MM.1S (cell line): ENCODE results near the gene HIGD1C.

ENCODE experiments used
- DNase-seq: peaks from one replicate; pipeline ENCODE4 v3.0.0-alpha.2; 2015
- H2AFZ ChIP-seq: fragments of 300-600 bp; sonication (generic); 2 replicates; pipeline ENCODE4 v1.6.0; 2016; ENCODE audit warnings: antibody characterized with exemption, low read length
- H3F3A ChIP-seq: fragments of 300-600 bp; sonication (generic); 2 replicates; pipeline ENCODE4 v1.6.1; 2016; ENCODE audit warnings: mild to moderate bottlenecking, antibody characterized with exemption, low read length, moderate library complexity, mixed read lengths; ENCODE audit not compliant: insufficient read depth
- H3K27ac ChIP-seq: fragments of 300-600 bp; sonication (generic); 2 replicates; pipeline ENCODE4 v1.5.1; 2016; ENCODE audit warnings: mild to moderate bottlenecking, low read length
- H3K27me3 ChIP-seq: fragments of 300-600 bp; sonication (generic); replicated peaks from 2 replicates; pipeline ENCODE4 v1.6.0; 2016; ENCODE audit warnings: low read length; ENCODE audit not compliant: insufficient read depth
- H3K36me3 ChIP-seq: fragments of 300-600 bp; sonication (generic); replicated peaks from 2 replicates; pipeline ENCODE4 v1.6.1; 2016; ENCODE audit warnings: mild to moderate bottlenecking, low read length, mixed read lengths; ENCODE audit not compliant: insufficient read depth
- H3K4me1 ChIP-seq: fragments of 300-600 bp; sonication (generic); 2 replicates; pipeline ENCODE4 v1.6.1; 2016; ENCODE audit warnings: low read length, mixed read lengths
- H3K4me2 ChIP-seq: fragments of 300-600 bp; sonication (generic); 2 replicates; pipeline ENCODE4 v1.6.0; 2016; ENCODE audit warnings: low read depth, low read length
- H3K4me3 ChIP-seq: fragments of 300-600 bp; sonication (generic); 2 replicates; pipeline ENCODE4 v1.5.1; 2016; ENCODE audit warnings: low read length, mixed read lengths
- H3K79me2 ChIP-seq: fragments of 300-600 bp; sonication (generic); 2 replicates; pipeline ENCODE4 v1.6.1; 2016; ENCODE audit warnings: mixed run types, low read length, mixed read lengths
- H3K9ac ChIP-seq: fragments of 300-600 bp; sonication (generic); 2 replicates; pipeline ENCODE4 v1.6.1; 2016; ENCODE audit warnings: low read length, mixed read lengths
- H3K9me2 ChIP-seq: fragments of 300-600 bp; sonication (generic); replicated peaks from 2 replicates; pipeline ENCODE4 v1.6.1; 2016; ENCODE audit warnings: mild to moderate bottlenecking, low read length, mixed read lengths; ENCODE audit not compliant: insufficient read depth
- H3K9me3 ChIP-seq: fragments of 300-600 bp; sonication (generic); replicated peaks from 2 replicates; pipeline ENCODE4 v1.6.1; 2016; ENCODE audit warnings: mild to moderate bottlenecking, low read length, mixed read lengths; ENCODE audit not compliant: insufficient read depth
- H4K20me1 ChIP-seq: fragments of 300-600 bp; sonication (generic); 2 replicates; pipeline ENCODE4 v1.6.1; 2016; ENCODE audit warnings: mild to moderate bottlenecking, low read length, moderate library complexity, mixed read lengths; ENCODE audit not compliant: insufficient read depth
- EZH2 ChIP-seq: fragments of 300-600 bp; sonication (generic); optimal IDR thresholded peaks from 2 replicates; pipeline ENCODE3; 2017; ENCODE audit warnings: low read depth, mild to moderate bottlenecking, antibody characterized with exemption, low read length, mixed read lengths
- EZH2phosphoT487 ChIP-seq: fragments of 300-600 bp; sonication (generic); IDR thresholded peaks from 2 replicates; pipeline ENCODE4 v1.6.1; 2018; ENCODE audit warnings: antibody characterized with exemption, low read length
- TF ChIP-seq, protein P1 (sequence below): fragments of 300-600 bp; sonication (generic); IDR thresholded peaks from 2 replicates; pipeline ENCODE4 v1.5.1; 2016; ENCODE audit warnings: antibody characterized with exemption, low read length, mixed read lengths

HIGD1C gene

DNA sequence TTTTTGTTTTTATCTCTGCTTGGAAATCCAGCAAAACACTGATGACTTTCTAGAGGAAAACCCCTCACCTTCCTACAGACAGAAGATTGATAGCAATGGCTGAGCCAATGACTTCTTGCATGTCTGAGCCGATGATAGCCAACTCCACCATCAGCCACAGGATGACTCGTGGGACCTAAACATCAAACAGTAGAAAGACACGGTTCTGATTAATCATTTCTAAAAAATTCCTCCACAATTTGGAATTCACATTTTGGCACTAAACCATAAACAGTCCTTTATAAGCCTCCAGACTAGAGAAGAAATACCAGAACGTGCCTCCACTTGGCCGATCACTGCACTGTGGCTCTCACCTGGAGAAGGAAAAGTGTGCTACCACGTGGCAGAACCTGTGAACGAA lies 47.9 kb downstream of the HIGD1C start:
- TF ChIP-seq EZH2 = no peak
- TF ChIP-seq EZH2phosphoT487 = no peak
- TF ChIP-seq, protein P1, sequence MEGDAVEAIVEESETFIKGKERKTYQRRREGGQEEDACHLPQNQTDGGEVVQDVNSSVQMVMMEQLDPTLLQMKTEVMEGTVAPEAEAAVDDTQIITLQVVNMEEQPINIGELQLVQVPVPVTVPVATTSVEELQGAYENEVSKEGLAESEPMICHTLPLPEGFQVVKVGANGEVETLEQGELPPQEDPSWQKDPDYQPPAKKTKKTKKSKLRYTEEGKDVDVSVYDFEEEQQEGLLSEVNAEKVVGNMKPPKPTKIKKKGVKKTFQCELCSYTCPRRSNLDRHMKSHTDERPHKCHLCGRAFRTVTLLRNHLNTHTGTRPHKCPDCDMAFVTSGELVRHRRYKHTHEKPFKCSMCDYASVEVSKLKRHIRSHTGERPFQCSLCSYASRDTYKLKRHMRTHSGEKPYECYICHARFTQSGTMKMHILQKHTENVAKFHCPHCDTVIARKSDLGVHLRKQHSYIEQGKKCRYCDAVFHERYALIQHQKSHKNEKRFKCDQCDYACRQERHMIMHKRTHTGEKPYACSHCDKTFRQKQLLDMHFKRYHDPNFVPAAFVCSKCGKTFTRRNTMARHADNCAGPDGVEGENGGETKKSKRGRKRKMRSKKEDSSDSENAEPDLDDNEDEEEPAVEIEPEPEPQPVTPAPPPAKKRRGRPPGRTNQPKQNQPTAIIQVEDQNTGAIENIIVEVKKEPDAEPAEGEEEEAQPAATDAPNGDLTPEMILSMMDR = no peak
- H3K9ac ChIP-seq = no peak overlapping the region

DNA sequence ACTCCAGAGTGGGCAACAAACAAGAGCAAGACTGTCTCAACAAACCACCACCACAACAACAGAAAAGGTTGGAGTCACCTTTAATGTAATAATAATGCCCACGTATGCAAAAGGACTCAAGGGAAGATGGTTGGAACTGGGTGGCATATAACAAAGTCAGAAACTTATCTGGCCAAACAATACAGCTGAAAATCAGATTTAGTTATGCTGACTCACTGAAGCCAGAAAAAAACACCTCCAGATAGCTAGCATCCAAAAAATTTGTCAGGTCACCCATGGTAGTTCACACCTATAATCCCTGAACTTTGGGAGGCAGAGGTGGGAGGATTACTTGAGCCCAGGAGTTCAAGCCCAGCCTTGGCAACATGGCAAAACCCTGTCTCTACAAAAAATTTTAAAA lies 49.5 kb downstream of the HIGD1C start:
- no peaks in the 10 kb centered on the region for H4K20me1 ChIP-seq
- H3K27ac ChIP-seq = no peak overlapping the region
- TF ChIP-seq, protein P1 = no peak
- TF ChIP-seq EZH2 = no peak
- TF ChIP-seq EZH2phosphoT487 = no peak
- no peaks in the 10 kb centered on the region for H3K9me2 ChIP-seq
- H3K4me1 ChIP-seq = no peaks in the 10 kb centered on the region
- H3K4me3 ChIP-seq = no peak overlapping the region
- no peaks in the 10 kb centered on the region for H3K36me3 ChIP-seq
- no peaks in the 10 kb centered on the region for H3F3A ChIP-seq
- H3K27me3 ChIP-seq = no peaks in the 10 kb centered on the region
- H3K79me2 ChIP-seq = no peaks in the 10 kb centered on the region
- no peak overlapping the region for H3K9ac ChIP-seq
- no peak for DNase-seq
- no peaks in the 10 kb centered on the region for H3K9me3 ChIP-seq
- H3K4me2 ChIP-seq = no peak overlapping the region
- H2AFZ ChIP-seq = no peak overlapping the region

More for the DNA sequence above, 47.9 kb downstream of the HIGD1C start:
- Histone ChIP-seq H3K79me2 (no peaks in the 10 kb centered on the region), H3K27ac (no peak overlapping the region), H3K4me2 (no peak overlapping the region), H2AFZ (no peak overlapping the region), H3K9me3 (no peaks in the 10 kb centered on the region), H3K4me1 (no peaks in the 10 kb centered on the region), H3K9me2 (no peaks in the 10 kb centered on the region), H3K36me3 (no peaks in the 10 kb centered on the region), H4K20me1 (no peaks in the 10 kb centered on the region), H3F3A (no peaks in the 10 kb centered on the region), H3K4me3 (no peak overlapping the region), H3K27me3 (no peaks in the 10 kb centered on the region)
- no peak for DNase-seq

DNA sequence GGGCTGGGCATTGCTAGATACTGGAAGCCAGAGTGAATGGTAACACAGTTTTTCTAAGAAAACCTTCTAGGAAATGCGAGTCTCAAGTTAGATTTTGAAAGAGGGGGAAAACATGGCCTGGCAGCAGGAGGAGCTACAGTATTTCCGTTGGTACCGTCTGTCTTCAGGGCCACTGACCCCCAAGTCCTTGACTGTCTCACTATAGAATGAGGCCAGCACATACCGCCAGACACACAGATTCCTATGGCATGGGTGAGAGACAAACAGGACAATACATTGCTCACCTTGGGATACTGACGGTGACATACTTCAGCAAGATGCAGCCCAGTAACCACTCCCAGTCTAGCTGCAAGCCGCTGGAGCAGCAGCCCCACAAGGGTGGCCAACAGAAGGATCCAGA lies 52.2 kb downstream of the HIGD1C start:
- H3K4me1 ChIP-seq = no peaks in the 10 kb centered on the region
- H3K9me3 ChIP-seq = no peaks in the 10 kb centered on the region
- TF ChIP-seq EZH2 (no peak), EZH2phosphoT487 (no peak)
- TF ChIP-seq, protein P1 = no peak
- DNase-seq = no peak
- no peaks in the 10 kb centered on the region for H4K20me1 ChIP-seq
- no peaks in the 10 kb centered on the region for H3K36me3 ChIP-seq
- H2AFZ ChIP-seq = no peak overlapping the region
- no peak overlapping the region for H3K27ac ChIP-seq
- peaks cover 8% of the 10 kb centered on the region for H3K79me2 ChIP-seq
- H3K4me2 ChIP-seq = no peak overlapping the region
- H3K27me3 ChIP-seq = no peaks in the 10 kb centered on the region
- H3K9me2 ChIP-seq = no peaks in the 10 kb centered on the region
- no peak overlapping the region for H3K4me3 ChIP-seq
- H3F3A ChIP-seq = no peaks in the 10 kb centered on the region
- H3K9ac ChIP-seq = no peak overlapping the region
